Effector memory CD4-positive, alpha-beta T cell (primary cell): ENCODE data around the gene PDSS2.
"Not testable (repeated sequence)": the region's sequence is repeated elsewhere in the genome, so short reads cannot be mapped to it uniquely, and the experiment has no call there.

Source experiments
- DNase-seq, 3 donors: peaks; one replicate each; pipeline ENCODE4 v3.0.0-alpha.2; 2020
- H3K27ac ChIP-seq: 2 replicates; pipeline ENCODE4 v1.7.0; 2013; ENCODE audit warnings: mild to moderate bottlenecking, low read length, moderate library complexity; ENCODE audit not compliant: insufficient read depth, poor library complexity, severe bottlenecking
- H3K27me3 ChIP-seq: replicated peaks from 2 replicates; pipeline ENCODE4 v1.7.0; 2013; ENCODE audit warnings: mild to moderate bottlenecking, low read length; ENCODE audit not compliant: insufficient read depth, control insufficient read depth, poor library complexity, severe bottlenecking
- H3K36me3 ChIP-seq: 2 replicates; pipeline ENCODE4 v1.7.0; 2013; ENCODE audit warnings: mild to moderate bottlenecking, low read length, moderate library complexity; ENCODE audit not compliant: control insufficient read depth, insufficient read depth
- H3K4me1 ChIP-seq: 2 replicates; pipeline ENCODE4 v1.7.0; 2013; ENCODE audit warnings: low read length, mild to moderate bottlenecking; ENCODE audit not compliant: control insufficient read depth, insufficient read depth, poor library complexity, severe bottlenecking
- H3K4me3 ChIP-seq: 2 replicates; pipeline ENCODE4 v1.7.0; 2013; ENCODE audit warnings: low read length, low read depth, mild to moderate bottlenecking; ENCODE audit not compliant: insufficient read depth, poor library complexity, severe bottlenecking
- H3K9me3 ChIP-seq: 2 replicates; pipeline ENCODE4 v1.7.0; 2013; ENCODE audit warnings: mild to moderate bottlenecking, low read length, moderate library complexity; ENCODE audit not compliant: control insufficient read depth

The PDSS2 gene

DNA sequence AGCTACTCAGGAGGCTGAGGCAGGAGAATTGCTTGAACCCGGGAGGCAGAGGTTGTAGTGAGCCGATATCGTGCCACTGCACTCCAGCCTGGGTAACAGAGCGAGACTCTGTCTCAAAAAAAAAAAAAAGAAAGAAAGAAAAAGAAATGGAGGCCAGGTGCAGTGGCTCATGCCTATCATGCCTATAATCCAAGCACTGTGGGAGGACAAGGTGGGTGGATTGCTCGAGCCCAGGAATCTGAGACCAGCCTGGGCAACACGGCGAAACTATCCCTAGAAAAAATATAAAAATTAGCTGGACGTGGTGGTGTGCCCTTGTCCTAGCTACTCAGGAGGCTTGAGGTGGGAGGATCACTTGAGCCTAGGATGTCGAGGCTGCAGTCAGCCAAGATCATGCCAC, 170.1 kb downstream of the PDSS2 start:
- H3K36me3 ChIP-seq, H3K4me3 ChIP-seq, H3K9me3 ChIP-seq, H3K4me1 ChIP-seq, H3K27me3 ChIP-seq, DNase-seq, H3K27ac ChIP-seq: not testable (repeated sequence)

DNA sequence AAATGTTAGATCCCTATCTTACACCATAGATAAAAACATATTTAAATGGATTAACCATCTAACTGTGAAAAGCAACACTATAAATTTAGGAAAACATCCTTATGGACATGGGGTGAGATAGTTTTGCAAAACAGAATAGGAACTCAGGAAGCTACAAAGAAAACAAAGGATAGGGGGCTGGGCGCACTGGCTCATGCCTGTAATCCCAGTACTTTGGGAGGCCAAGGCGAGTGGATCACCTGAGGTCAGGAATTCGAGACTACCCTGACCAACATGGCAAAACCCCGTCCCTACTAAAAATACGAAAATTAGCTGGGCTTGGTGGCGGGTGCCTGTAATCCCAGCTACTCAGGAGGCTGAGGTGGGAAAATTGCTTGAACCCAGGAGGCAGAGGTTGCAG, 173.7 kb downstream of the PDSS2 start:
- not testable (repeated sequence) for H3K4me1 ChIP-seq, H3K27me3 ChIP-seq, H3K9me3 ChIP-seq, H3K36me3 ChIP-seq, DNase-seq, H3K27ac ChIP-seq, H3K4me3 ChIP-seq

DNA sequence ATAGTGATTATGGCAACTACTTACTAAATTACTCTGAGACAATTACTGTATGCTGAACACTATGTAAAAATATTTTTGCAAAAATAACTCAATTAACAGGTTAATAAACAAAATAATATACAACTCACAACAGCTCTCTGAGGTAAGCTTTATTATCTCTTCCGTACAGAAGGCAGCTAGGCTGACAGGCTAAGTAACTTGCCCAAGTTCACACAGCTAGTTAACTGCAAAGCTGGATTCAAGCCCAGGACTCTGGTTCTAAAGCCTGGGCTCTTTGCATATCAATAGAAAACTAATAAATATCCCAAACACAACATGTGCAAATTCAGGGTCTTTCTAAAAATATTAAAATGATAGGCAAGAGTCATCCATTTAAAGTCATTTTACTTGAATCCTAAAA, 174.6 kb downstream of the PDSS2 start:
- no peak overlapping the region for H3K4me3 ChIP-seq
- DNase-seq = no peak
- no peak overlapping the region for H3K27ac ChIP-seq
- H3K27me3 ChIP-seq = no peaks in the 10 kb centered on the region
- H3K9me3 ChIP-seq = no peaks in the 10 kb centered on the region
- no peaks in the 10 kb centered on the region for H3K4me1 ChIP-seq
- H3K36me3 ChIP-seq = no peaks in the 10 kb centered on the region

DNA sequence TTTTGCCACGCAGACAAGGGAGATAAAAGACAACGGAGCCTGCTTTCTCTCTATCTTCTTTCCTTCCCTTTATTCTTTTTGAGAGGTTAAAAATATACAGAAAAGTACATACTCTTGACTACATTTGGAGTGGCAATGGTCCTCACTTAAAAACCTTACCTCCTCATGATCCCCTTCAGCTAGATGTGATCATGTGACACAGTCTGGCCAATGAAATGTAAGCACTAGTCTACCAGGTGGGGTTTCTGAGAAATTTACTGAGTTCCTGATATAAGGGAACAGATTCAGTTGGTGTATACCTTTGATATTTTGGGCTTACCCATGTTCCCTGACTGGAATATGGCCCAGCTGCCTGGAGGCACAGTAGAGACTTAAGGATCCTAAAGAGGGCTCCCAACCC, 178.6 kb downstream of the PDSS2 start:
- H3K4me1 ChIP-seq = no peaks in the 10 kb centered on the region
- H3K27me3 ChIP-seq = no peaks in the 10 kb centered on the region
- DNase-seq = no peak
- no peak overlapping the region for H3K27ac ChIP-seq
- no peaks in the 10 kb centered on the region for H3K9me3 ChIP-seq
- H3K36me3 ChIP-seq = no peaks in the 10 kb centered on the region
- no peak overlapping the region for H3K4me3 ChIP-seq

DNA sequence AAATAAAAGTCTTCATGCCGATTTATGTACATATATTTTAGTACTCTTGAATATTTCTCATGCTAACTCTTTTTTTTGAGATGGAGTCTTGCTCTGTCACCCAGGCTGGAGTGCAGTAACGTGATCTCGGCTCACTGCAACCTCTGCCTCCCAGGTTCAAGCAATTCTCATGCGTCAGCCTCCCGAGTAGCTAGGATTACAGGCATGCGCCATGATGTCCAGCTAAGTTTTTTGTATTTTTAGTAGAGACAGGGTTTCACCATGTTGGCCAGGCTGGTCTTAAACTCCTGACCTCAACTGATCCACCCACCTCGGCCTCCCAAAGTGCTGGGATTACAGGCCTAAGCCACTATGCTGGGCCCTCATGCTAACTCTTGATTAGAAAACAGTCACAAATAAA, 179.4 kb downstream of the PDSS2 start:
- not testable (repeated sequence) for H3K36me3 ChIP-seq, H3K4me1 ChIP-seq, H3K9me3 ChIP-seq, H3K4me3 ChIP-seq, H3K27ac ChIP-seq, H3K27me3 ChIP-seq, DNase-seq

DNA sequence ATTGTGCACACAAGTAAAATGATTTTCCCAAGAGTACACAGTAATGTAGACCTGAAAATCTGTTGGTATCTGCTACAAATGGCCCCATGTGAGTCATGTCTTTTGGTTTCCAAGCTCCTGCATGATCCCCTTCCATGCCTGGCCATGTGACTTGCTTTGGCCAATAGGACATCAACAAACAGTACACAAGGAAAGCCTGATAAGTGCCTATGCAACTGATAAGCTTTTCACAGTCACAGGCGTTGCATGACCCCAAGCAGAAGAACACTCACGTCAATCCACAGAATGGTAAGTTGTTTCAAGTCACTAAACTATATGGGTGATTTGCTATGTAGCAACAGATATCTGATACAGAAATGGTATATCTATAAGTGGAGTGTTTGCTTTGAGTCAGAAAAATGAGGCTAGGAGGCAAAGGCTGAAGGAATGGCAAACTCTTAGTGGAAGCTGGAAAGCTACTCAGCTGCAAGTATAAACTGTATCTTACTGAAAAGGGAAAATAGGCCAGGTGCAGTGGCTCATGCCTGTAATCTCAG, 184.0 kb downstream of the PDSS2 start:
- Histone ChIP-seq H3K27ac (no peak overlapping the region), H3K27me3 (no peaks in the 10 kb centered on the region), H3K9me3 (no peaks in the 10 kb centered on the region), H3K36me3 (peaks cover 4% of the 10 kb centered on the region), H3K4me3 (no peak overlapping the region), H3K4me1 (no peaks in the 10 kb centered on the region)
- DNase-seq = no peak

DNA sequence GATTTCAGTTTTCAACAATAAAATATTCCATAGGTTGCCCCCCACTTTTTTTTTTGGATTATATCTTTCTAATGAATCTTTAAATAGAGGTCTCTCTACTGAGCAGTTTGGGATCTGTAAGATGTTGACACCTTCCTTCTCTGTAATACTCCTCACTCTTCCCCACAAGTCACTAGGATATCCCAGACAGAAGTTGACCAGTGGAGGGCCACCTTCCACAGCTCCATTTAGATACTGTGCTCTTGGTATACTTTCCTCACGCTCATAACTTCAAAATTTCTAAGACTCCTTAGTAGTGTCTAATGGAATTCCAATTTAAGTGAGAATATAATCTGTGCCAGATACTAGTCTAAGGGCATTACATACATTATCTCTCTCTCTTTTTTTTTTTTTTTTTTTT, 185.1 kb downstream of the PDSS2 start:
- Histone ChIP-seq H3K4me3 (no peak overlapping the region), H3K36me3 (peaks cover 4% of the 10 kb centered on the region)

DNA sequence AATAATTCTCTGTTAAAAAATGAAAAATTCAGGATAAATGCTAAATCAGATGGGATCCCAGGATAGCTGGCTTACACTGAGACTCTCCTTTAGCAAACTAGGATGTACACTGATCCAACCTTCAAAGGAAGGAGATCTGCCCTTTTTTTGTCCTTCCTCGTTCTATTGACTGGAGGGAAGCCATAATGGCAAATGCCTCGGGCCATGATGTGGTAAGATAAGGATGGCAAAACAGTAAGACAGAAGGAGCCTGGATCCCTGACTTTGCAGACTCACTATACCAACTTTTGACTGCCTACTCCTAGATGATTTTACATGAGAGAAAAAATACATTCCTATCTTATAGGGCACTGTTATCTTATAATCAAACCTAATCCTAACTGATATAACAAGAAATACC, 187.1 kb downstream of the PDSS2 start:
- H3K4me3 ChIP-seq = no peak overlapping the region
- no peaks in the 10 kb centered on the region for H3K27me3 ChIP-seq
- H3K27ac ChIP-seq = no peak overlapping the region
- no peaks in the 10 kb centered on the region for H3K9me3 ChIP-seq
- DNase-seq = no peak
- H3K4me1 ChIP-seq = no peaks in the 10 kb centered on the region
- H3K36me3 ChIP-seq = peaks cover 4% of the 10 kb centered on the region

More for the DNA sequence above, 185.1 kb downstream of the PDSS2 start:
- no peak for DNase-seq
- no peaks in the 10 kb centered on the region for H3K9me3 ChIP-seq
- H3K4me1 ChIP-seq = no peaks in the 10 kb centered on the region
- no peak overlapping the region for H3K27ac ChIP-seq
- no peaks in the 10 kb centered on the region for H3K27me3 ChIP-seq

DNA sequence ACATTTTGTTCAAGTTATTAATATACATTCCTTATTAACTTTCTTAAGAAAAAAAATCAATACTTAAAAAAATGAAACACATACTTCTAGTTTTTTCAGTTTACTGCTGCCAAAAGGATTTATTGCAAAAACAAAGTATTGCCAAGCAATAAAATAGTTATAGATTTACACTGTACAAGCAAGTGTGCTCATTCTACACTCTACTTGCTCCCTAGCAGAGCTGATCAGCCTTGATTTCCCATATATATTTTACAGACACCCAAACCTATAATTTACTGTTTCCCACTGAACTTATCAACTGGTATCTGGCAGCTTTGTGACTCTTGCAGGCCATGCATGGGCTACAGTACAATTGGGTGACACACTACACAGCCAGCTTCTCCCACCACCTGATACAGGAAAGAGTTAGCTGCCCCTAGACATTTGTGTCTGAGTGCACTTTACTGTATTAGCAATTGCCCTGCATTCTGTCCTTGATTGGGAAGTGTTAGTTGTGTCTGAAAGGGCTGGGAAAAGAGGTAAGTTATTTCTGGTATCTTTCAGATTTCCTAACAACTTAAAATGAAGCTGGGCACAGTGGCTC, 188.1 kb downstream of the PDSS2 start:
- Histone ChIP-seq H3K4me1 (no peaks in the 10 kb centered on the region), H3K9me3 (no peaks in the 10 kb centered on the region), H3K27ac (no peak overlapping the region), H3K27me3 (no peaks in the 10 kb centered on the region), H3K4me3 (no peak overlapping the region), H3K36me3 (peaks cover 4% of the 10 kb centered on the region)
- DNase-seq = no peak

DNA sequence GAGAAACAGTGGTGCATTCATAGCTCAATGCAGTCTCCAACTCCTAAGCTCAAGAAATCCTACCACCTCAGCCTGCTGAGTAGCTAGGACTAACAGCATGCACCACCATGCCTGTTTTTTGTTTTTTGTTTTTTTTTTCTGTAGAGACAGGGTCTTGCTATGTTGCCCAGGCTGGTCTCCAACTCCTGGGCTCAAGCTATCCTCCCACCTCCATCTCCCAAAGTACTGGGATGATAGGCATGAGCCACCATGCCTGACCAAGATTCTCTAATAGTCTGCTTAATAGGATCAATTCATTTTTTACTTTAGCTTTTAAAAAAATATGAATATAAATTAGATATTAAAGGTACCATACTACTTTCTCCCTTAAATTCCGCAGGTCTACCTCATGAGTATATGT, 191.7 kb downstream of the PDSS2 start:
- no peak overlapping the region for H3K27ac ChIP-seq
- DNase-seq = no peak
- H3K27me3 ChIP-seq = no peaks in the 10 kb centered on the region
- H3K4me1 ChIP-seq = no peaks in the 10 kb centered on the region
- H3K4me3 ChIP-seq = no peak overlapping the region
- no peaks in the 10 kb centered on the region for H3K36me3 ChIP-seq
- no peaks in the 10 kb centered on the region for H3K9me3 ChIP-seq
